NCI-H82 treated with DMSO at 0.1 percent for 48 hours (cell line): Measurements from ENCODE around the gene PPP1R36.
"Not testable (repeated sequence)": the region's sequence is repeated elsewhere in the genome, so short reads cannot be mapped to it uniquely, and the experiment has no call there.

Experiments used
- DNase-seq: peaks from one replicate; lab custom pipeline; 2025; ENCODE audit not compliant: unreplicated experiment; lab: John Stamatoyannopoulos, UW

Gene PPP1R36

GRCh38 chr14:64518229-64518628 is 31.5 kb upstream of the PPP1R36 start:
- no peak for DNase-seq

DNA sequence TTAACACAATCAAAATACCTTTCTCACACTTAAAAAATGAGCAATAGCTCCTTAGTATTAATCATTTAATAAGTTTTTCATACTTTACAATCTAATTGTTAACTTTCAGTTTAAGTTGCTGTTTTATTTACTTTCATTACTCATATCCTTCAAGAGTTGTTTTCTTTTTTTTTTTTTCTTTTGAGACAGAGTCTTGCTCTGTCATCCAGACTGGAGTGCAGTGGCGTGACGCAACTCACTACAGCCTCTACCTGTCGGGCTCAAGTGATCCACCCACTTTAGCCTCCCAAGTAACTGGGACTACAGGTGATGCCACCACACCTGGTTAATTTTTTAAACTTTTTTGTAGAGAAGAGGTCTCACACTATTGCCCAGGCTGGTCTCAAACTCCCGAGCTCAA is 29.1 kb upstream of the PPP1R36 start:
- no peak for DNase-seq

GRCh38 chr14:64522591-64523355 is 27.0 kb upstream of the PPP1R36 start:
- DNase-seq, result no peak

DNA sequence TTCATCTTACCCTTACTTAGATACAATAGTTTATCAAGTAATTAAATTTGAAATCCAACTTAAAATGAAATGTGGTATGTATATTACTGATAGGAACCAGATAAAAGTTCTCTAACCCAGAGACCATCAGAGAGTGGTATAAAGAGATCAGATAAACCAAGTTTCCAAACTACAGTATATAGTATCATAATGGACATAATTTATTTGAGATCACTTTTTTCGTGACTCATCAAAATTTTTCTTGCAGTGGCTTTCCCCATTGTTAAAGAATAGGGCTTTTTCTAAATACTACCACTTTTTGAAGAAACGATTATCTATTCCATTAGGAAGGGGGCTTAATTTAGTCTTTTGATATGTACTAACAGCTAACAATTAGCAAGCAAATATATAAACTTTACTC is 24.4 kb upstream of the PPP1R36 start:
- no peak for DNase-seq

DNA sequence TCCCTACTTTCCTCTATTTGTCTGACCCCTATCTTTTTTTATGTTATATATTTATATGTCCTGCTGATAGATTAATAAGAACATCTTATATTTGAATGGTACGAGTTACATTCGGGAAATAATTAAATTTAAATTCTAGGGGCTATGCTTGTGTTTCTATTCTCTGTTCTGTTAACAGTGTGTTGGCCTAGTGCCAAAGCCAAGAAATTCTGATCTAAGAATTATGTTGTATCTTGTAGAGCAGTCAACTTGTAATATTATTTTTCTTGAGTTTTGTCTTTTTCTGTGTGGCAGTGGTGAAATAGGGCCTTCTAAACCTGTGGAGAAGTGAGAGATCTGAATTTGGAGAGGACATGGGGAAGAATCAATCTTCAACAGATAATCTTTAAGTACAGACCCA is 18.2 kb upstream of the PPP1R36 start:
- no peak for DNase-seq

DNA sequence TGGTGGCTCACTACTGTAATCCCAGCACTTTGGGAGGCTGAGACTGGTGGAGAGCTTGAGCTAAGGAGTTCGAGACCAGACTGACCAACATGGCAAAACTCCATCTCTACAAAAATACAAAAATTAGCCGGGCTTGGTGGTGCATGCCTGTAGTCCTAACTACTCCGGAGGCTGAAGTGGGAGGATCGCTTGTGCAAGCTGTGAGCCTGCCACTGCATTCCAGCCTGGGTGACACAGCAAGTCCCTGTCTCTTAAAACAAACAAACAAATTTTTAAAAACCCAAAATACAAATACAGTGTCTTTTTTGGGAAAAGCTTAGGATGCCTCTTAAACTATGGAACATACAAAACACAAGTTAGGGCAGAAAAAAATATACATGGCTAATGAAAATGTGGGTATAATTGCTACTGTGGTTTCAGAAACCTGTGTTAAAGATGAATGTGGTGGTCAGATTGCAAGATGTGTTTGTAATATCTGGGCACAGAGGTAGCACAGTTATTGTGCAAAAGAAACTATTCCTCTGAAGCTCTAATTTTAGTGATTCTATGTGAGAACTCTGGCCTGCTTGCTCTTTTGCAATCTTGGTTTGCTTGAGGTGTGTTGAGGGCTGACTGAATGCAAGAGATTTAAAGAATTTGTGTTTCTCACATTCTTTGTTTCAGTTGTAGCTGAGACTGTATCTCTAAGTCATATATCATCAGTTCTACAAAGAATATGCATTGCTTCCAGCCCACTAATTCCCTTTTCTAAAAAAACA is 13.1 kb upstream of the PPP1R36 start:
- no peak for DNase-seq

GRCh38 chr14:64540208-64541202 is 9.3 kb upstream of the PPP1R36 start, which contains the start of gene HSPA2:
Gene HSPA2 (plus strand): TSS chr14:64540741. CDS start chr14:64540850, 109 bp downstream.
- no peak for DNase-seq

DNA sequence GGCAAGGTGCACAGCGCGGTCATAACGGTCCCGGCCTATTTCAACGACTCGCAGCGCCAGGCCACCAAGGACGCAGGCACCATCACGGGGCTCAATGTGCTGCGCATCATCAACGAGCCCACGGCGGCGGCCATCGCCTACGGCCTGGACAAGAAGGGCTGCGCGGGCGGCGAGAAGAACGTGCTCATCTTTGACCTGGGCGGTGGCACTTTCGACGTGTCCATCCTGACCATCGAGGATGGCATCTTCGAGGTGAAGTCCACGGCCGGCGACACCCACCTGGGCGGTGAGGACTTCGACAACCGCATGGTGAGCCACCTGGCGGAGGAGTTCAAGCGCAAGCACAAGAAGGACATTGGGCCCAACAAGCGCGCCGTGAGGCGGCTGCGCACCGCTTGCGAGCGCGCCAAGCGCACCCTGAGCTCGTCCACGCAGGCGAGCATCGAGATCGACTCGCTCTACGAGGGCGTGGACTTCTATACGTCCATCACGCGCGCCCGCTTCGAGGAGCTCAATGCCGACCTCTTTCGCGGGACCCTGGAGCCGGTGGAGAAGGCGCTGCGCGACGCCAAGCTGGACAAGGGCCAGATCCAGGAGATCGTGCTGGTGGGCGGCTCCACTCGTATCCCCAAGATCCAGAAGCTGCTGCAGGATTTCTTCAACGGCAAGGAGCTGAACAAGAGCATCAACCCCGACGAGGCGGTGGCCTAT is 8.3 kb upstream of the PPP1R36 start:
- no peak for DNase-seq

GRCh38 chr14:64541972-64542835 is 7.6 kb upstream of the PPP1R36 start:
- no peak for DNase-seq

DNA sequence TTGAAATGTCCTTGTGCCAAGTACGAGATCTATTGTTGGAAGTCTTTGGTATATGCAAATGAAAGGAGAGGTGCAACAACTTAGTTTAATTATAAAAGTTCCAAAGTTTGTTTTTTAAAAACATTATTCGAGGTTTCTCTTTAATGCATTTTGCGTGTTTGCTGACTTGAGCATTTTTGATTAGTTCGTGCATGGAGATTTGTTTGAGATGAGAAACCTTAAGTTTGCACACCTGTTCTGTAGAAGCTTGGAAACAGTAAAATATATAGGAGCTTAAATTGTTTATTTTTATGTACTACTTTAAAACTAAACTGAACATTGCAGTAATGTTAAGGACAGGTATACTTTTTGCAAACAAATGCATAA is 6.9 kb upstream of the PPP1R36 start:
- DNase-seq, result no peak

DNA sequence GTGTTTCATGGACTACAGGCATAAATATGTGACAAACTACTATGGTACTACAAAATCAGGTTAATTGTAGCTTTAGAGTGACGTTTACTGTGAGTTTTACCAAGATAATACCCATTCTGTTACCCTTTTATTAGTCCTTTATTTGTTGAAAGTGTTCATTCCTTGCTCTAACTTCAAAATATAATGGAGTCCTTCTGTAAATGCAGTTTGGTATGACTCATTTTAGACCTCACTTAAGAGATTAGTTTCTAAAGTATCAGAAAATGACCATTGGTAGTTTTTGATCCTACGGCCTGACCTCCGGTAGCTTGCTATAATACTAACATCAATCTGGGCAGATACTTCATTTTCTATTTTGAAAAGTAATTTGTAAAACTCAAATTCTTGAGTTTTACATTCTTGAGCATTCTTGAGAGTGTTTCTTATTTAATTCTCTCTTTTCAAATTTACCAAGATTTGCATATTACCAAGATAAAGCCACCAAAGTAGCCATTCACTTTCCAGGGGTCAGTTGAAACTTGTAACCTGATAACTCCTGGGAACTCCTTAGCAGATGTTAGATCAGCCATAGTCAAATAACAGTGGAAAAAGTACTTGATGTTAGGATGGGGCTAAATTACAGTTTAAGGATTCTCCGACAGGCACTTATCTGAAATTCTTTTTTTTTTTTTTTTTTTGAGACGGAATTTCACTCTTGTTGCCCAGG is 5.0 kb upstream of the PPP1R36 start:
- no peak for DNase-seq

- DNase-seq, result no peak
Measured at GRCh38 chr14:64549016-64549415, 745 bp upstream of the PPP1R36 start.

DNA sequence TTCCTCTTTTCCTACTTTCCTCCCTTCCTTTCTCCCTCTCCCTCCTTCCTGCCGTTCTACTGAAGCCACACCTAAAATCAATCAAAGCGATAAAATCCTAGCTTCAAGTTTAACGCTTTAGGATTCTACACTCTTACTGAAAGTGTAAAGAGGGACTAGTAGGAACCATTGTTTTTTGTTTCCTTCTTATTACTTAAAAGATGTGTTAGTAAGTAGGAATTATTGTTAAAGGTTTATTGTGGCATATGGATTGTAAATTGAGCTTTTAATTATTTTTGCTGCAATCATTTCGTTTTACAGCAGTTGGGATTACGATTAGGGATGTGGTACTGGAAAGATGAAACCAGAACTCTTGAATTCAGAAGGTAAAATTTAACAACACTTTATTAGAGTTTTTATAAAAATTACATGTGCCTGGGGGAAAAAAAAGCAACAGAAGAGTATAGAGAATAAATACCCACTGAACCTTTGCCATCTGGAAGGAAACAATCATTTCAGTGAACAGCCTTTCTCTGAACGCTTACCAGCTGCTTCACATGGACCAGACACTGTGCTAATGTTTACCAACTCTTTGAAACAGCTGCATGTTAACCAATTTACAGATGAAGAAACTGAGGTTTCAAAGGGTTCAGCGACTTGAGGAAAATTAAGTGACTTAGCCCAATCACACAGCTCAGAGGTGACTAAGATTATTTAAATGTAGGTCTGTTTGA is 1.0 kb downstream of the PPP1R36 start:
- DNase-seq, result no peak

GRCh38 chr14:64554556-64554955 is 4.8 kb downstream of the PPP1R36 start:
- no peak for DNase-seq

DNA sequence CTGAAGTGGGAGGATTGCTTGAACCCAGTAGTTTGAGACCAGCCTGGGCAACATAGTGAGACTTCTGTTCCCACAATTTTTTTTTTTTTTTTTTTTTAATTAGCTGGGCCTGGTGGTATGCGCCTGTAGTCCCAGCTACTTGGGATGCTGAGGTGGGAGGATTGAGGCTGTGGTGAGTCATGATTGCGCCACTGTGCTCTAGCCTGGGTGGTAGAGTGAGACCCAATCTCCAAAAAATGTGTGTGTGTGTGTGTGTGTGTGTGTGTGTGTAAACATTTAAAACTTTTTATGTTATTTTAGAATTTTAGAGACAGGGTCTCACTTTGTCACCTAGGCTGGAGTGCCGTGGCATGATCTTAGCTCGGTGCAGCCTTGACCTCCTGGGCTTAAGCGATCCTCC is 6.8 kb downstream of the PPP1R36 start:
- no peak for DNase-seq

GRCh38 chr14:64558216-64558615 is 8.5 kb downstream of the PPP1R36 start:
- DNase-seq, result not testable (repeated sequence)

GRCh38 chr14:64561631-64562030 is 11.9 kb downstream of the PPP1R36 start:
- DNase-seq, result no peak

DNA sequence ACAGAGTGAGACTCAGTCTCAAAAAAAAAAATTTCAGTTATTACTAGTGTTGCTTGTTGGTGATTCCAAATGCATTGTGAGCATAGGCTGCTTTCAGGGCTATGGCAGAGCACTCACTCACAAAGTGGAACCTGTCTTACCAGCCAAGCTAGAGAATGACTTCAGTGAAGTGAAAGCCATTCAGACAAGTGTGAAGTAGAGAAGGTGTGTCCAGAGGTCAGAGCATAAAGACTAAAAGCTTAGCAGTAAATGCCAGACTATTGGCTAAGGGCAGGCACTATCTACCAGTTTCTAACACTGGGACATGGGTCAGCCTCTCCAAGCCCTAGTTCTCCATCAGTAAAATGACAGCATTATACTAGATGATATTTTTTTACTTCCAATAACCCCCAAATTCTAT is 12.7 kb downstream of the PPP1R36 start:
- DNase-seq, result no peak
